GM12875 (cell line): ENCODE results near the gene LINGO4.
"Not testable (repeated sequence)": the region's sequence is repeated elsewhere in the genome, so short reads cannot be mapped to it uniquely, and the experiment has no call there.

Experiments
- H3K4me3 ChIP-seq: one replicate; pipeline ENCODE4 v1.5.1; 2011; ENCODE audit warnings: low read depth, low read length, control low read depth
- TF ChIP-seq, protein P1 (sequence below): IDR thresholded peaks from 2 replicates; pipeline ENCODE4 v1.5.1; 2011; ENCODE audit warnings: low read depth, mild to moderate bottlenecking, control low read depth, inconsistent platforms, low read length, moderate library complexity, borderline replicate concordance; ENCODE audit not compliant: insufficient read depth

The LINGO4 gene

GRCh38 chr1:151776665-151777062 is 28.6 kb downstream of the LINGO4 start:
- H3K4me3 ChIP-seq, result no peak overlapping the region
- TF ChIP-seq, protein P1, sequence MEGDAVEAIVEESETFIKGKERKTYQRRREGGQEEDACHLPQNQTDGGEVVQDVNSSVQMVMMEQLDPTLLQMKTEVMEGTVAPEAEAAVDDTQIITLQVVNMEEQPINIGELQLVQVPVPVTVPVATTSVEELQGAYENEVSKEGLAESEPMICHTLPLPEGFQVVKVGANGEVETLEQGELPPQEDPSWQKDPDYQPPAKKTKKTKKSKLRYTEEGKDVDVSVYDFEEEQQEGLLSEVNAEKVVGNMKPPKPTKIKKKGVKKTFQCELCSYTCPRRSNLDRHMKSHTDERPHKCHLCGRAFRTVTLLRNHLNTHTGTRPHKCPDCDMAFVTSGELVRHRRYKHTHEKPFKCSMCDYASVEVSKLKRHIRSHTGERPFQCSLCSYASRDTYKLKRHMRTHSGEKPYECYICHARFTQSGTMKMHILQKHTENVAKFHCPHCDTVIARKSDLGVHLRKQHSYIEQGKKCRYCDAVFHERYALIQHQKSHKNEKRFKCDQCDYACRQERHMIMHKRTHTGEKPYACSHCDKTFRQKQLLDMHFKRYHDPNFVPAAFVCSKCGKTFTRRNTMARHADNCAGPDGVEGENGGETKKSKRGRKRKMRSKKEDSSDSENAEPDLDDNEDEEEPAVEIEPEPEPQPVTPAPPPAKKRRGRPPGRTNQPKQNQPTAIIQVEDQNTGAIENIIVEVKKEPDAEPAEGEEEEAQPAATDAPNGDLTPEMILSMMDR, result no peak

- TF ChIP-seq, protein P1, result no peak
- H3K4me3 ChIP-seq, result no peak overlapping the region
Observed at GRCh38 chr1:151775894-151776664, 29.1 kb downstream of the LINGO4 start.

- no peak overlapping the region for H3K4me3 ChIP-seq
- TF ChIP-seq, protein P1, result no peak
Observed at GRCh38 chr1:151774256-151774922, 30.8 kb downstream of the LINGO4 start.

DNA sequence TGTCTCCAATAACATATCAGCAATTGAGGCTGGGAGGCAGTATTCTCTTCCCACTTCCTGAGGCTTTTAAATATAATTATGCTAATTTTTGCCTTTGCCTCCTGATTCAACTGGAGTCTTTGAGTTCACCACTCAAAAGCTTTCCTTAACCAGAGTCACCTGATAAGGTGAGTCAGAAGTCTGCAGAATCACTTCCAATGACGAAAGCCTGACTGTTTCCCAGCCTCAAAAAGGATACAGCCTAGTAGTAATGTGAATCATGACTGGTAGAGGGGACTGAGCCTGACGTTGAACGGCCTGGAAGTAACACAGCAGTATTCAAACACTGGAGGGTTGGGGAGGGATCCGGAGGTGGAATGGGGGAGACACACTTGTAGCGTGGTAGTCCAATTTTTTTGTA is 31.5 kb downstream of the LINGO4 start:
- no peak overlapping the region for H3K4me3 ChIP-seq
- TF ChIP-seq, protein P1, result no peak

GRCh38 chr1:151769270-151769669 is 35.9 kb downstream of the LINGO4 start:
- H3K4me3 ChIP-seq, result not testable (repeated sequence)

DNA sequence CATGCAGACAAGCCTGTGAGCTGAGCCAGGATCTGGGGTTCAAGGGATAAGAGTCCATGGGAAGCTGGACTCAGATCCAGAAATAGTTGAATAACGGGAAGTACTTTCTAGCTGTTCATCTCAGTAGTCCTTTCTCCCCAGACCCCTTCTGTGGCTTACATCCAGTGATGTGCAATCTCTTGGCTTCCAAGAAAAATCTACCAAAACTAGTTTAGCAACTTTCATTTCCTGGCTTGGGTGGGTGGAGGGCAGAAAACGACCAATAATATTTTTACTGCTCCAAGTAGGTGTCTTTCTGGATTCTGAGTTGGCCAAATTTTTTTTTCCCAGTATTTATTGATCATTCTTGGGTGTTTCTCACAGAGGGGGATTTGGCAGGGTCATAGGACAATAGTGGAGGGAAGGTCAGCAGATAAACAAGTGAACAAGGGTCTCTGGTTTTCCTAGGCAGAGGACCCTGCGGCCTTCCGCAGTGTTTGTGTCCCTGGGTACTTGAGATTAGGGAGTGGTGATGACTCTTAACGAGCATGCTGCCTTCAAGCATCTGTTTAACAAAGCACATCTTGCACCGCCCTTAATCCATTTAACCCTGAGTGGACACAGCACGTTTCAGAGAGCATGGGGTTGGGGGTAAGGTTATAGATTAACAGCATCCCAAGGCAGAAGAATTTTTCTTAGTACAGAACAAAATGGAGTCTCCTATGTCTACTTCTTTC is 36.7 kb downstream of the LINGO4 start:
- not testable (repeated sequence) for H3K4me3 ChIP-seq

GRCh38 chr1:151763990-151764389 is 41.2 kb downstream of the LINGO4 start:
- TF ChIP-seq, protein P1, result no peak
- H3K4me3 ChIP-seq, result peak overlapping the region; percentile 62
